NOMO-1 treated with DMSO at 0.1 percent for 48 hours (cell line): Measurements from ENCODE around the gene AGAP3.

Source experiments
- DNase-seq: peaks from one replicate; lab custom pipeline; 2025; ENCODE audit not compliant: unreplicated experiment; lab: John Stamatoyannopoulos, UW

AGAP3 gene

DNA sequence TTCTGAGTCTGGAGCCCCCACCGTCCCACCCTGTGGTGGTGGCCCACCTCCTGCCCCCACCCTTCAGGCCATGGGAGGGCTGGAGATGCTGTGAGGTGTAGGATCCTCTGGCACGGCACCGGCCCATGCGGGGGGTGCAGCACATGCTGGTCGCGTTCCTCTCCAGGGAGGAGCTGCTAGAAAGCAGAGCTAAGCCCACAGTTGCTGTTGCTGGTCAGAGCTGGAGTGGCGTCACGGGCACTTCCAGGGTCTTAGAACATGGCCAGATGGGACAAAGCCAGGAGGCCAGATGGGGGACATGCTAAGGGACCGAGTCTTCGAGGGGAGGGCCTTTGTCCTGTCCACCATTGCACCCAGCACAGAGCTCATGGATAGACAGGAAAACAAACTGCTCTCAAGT lies 21.6 kb downstream of the AGAP3 start:
- DNase-seq: no peak

DNA sequence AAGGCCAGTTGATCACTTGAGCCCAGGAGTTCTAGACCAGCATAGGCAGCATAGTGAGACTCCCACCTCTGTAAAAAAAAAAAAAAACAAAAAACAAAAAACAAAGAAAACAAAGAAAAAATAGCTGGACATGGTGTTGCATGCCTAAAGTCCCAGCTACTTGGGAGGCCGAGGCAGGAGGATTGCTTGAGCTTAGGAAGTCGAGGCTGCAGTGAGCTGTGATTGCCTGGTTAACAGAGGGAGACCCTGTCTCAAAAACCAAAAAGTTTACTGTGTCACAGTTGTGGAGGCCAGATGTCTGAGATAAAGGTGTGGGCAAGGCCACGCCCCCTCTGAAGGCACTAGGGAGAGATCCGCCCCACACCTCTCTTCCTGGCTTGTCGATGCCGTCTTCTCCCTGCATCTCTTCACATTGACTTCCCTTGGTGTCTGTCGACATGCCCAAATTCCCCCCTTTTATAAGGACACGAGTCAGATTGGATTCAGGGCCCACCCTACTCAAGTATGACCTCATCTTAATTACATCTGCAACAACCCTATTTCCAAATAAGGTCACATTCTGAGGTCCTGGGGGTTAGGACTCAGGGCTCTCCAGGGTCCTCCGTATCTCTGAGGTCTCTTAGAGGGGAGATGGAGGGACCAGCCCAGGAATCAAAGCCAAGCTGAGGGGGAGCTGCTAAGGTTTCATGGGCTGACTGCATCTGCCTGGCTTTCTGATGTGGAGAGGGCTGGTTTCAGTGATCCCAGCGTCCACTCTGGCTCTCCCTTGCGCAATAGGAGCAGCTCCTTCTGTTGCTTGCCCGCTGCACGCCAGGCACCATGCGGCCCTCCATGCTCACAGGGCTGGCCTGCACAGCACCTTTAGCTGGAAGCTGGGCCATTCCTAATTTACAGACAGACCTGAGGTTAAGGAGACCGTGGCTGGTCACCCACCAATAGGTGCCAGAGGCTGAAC lies 23.1 kb downstream of the AGAP3 start:
- DNase-seq: no peak

DNA sequence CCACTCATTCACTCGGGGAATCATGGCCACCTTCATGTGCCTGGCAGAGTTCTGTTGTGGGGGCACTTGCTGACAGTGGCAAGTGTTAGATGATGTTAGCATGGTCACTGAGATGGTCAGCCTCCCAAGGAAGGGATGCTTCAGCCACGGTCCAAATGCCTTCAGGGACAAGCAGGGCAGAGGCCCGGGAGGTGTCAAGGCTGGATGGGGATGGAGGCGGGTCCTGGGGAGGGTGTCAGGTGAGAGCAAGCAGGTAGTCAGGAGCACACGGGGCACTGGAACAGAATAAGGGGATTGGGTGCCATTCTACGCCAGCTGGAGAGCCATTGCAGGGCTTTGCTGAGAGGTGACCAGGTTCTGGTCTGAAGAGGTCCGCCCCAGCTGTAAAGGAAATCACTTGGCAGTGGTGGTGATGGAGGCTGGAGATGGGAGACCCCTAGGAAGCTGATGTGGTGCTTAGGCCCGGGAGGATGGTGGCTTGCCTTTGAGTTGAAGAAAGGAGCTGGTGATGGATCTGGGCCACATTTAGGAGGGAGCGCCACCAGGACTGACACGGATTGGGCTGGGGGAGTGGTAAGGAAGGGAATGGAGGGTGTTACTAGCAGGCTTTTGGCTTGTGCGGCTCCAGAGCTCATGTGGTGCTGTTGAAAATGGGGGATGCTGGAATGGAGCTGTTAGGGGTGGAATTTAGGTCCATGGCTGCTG lies 24.1 kb downstream of the AGAP3 start:
- no peak for DNase-seq

DNA sequence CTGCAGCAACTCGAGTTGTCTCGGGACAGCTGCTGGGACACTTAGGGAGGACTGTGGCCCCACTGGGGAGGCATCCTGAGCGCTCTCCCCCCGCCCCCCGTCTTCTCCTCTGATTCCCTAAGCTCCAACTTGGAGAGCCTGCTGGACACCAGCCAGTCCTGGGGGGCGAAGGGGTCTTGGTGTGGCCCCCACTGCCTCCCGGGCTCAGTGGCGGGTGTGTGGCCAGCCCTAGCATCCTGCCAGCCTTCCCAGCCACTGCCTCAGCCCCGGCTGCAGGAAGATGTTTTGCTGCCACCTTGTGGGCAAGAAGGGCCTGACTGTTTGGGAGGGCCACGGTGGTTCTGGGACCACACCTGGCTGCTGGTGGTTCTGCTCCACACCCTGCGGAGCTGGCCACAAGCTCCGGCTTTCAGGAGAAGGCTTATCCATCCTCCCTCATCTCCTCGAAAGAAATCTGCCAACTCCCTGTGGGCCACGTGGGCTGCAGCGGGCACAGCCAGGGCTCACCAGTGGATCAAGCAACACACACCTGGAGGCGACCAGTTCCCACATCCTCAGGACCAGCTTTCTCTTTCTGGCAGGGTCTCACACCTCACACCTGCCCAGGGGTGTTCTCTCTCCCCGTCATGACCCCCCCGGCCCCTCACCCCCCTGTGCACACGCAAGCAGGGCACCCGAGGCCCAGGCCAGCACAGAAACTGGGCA lies 24.8 kb downstream of the AGAP3 start:
- no peak for DNase-seq

DNA sequence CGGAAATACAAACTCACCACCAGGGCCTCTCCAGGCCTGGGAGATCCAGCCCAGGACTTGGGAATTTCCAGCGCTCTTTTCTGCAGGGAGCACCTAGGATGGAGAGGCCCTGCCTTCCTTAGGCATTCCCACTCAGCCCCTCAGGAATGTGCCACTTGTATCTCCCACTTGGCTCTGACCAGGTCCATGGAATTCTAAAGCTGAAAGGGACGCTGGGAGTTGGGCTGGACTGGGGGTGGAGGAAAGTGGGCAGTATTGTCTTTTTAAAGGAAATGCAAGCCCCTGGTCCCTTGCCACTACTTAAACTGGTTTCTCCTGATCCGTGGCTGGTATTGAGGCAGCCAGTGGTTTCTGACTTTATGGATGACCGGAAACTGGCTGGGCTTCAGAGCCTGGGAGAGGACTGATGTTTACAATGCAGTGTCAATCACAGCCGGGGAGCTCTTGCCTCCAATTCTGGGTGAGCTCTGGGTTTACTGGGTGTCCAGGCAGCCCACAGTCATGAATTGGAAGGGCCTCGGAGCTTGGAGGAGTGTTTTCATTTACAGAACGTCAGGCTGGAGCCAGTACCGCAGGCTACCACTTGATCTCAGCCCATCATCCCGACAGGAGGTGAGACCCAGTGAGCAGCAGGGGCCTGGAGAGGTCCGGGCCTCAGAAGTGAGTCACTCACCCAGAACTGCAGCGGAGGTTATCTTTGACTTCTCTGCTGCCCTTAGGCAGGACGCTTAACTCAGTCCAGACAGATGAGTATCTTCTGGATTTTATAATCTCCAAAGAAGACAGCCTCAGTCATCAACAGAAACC lies 27.3 kb downstream of the AGAP3 start:
- DNase-seq: no peak

DNA sequence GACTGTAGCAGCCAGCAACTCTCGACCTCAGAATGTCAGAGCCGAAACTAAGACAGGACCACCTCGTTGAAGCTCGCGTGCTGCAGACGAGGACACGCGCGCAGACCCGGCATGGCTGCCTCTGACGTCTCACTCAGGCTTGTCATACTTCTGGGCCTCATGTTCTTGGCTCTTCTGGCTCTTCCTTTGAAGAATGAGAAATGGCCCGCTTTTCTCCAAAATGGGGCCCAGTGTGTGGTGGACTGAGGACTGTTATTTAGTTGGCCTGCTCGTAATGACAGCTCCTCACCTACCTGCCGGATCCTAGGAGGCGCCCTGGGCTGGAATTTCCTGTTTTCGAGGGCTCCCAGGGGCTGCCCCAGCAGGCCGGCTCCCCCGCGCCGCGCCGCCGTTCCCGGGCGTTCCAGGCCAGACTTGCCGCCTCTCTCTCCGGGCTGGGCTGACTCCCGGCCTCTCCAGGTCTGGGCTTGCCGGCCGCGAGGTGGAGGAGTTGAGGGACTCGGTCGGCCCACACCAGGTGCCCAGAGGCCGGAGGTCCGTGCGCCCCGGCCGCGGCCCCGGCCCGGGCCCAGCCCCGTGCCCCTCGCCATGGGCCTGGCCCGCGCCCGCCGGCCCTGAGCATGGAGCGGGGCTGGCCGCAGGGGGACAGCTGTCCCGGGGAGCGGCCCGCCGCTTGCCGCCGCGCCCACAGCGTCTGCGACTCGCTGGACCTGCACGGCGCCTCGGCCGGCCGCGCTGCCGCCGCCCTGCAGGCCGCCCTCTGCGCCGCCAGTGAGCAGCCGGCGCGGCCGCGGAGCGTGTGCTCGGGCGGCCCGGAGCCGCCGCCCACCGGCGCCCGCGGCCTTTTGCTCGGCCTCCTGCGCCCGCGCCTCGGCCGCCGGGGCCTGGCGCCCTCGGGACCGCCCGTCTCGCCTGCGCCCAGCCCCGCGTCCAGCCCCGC lies 28.1 kb downstream of the AGAP3 start:
- no peak for DNase-seq

DNA sequence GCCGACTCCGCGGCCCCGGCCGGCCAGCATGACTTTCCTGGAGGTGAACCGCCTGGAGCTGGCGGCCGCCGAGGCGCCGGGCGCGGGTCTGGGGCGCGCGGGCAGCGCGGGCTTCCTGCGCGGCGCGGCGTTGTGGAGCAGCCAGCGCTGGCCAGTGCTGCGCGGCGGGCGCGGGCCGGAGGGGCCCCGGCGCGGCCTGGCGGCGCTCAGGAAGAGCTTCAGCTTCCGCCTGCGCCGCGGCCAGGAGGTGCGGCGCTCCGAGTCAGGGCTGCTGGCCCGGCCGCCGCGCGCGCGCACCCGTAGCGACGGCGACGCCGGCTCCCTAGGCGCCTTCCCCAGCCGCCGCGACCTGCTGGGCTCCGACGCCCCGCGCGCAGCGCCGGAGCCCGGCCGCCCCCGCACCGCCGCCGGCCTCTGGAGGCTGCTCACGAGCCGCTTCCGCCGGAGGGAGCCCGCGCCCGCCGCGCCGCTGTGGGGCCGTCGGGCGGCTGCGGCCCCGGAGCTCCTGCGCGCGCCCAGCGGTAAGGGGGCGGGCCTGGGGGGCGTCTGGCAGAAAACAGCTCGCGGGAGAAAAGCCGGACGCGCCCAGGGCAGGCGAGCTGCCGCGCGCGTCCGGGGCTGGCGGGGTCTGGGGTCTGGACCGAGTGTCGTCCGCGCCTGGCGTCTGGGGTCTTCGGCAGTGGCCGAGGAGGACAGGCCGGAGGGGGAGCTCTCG lies 29.0 kb downstream of the AGAP3 start:
- no peak for DNase-seq

DNA sequence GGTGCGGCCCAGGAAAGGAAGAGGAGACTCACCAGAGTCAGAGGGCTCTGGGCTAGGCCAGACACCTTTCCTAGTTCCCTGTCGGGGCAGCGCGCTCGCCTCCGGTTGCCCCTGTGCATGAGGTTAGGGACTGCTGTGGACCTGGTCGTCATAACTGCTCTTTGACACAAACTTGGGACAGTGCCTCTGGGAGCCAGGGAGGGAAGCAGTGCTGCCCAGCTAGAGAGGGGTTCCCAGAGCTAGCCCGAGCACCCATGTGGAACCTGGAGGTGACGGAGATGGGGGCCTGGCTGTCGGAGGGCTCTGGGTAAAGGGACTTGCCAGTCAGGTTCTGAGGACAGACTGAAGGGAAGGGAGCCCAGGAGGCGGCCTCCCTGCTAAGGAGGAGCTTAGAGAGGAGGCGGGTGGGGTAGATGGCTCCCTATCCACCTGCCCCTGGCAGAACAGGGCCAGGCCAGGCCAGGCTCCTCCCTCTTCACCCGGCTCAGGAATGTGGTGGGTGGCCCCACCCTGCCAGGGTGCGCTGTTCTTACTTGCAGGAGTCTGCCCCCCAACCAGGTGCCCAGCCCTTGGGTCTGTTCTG lies 29.7 kb downstream of the AGAP3 start:
- DNase-seq: no peak

DNA sequence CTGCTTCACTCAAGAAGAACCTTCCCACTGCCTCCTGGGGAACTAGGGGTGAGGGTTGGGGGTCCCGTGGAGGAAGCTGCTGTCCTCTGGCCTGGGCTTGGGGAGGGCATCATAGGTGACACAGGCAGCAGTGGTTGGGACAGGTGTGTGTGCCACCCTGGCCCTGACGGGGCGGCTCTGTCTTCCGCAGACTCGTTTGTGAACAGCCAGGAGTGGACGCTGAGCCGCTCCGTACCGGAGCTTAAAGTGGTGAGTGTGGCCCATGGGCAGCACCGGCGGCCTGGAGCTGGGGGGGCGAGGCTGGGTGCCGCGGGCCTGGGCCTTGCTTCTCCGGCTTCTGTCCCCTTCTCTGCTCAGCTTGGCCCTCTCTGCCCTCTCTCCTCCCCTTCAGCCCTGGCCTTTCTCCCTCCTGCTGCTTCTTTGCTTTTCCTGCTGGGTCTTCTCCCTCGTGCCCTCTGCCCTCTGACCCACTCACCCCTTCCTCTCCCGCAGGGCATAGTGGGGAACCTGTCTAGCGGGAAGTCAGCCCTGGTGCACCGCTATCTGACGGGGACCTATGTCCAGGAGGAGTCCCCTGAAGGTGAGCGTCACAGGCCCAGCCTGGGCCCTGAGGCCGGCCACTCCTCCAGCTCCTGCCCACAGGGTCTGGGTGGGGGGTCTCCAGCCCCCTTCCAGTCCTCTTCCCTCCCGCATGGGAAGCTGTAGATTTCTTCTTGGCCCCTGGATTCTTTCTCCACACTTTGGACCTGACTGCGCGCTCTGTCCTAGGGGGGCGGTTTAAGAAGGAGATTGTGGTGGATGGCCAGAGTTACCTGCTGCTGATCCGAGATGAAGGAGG lies 30.5 kb downstream of the AGAP3 start:
- no peak for DNase-seq

DNA sequence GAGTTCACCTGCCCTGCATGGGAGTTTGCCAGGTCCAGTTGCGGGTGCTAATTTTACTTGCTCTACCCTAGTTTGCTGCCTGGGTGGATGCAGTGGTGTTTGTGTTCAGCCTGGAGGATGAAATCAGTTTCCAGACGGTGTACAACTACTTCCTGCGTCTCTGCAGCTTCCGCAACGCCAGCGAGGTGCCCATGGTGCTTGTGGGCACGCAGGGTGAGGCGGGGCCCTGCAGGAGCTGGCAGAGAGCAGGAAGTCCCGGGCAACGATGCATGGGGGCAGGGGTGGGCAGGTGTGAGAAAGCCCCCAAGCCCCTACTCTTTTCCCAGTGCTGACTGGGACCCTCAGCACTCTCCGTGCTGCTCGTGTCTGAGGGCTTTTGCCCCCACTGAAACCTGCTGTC lies 31.3 kb downstream of the AGAP3 start:
- no peak for DNase-seq

DNA sequence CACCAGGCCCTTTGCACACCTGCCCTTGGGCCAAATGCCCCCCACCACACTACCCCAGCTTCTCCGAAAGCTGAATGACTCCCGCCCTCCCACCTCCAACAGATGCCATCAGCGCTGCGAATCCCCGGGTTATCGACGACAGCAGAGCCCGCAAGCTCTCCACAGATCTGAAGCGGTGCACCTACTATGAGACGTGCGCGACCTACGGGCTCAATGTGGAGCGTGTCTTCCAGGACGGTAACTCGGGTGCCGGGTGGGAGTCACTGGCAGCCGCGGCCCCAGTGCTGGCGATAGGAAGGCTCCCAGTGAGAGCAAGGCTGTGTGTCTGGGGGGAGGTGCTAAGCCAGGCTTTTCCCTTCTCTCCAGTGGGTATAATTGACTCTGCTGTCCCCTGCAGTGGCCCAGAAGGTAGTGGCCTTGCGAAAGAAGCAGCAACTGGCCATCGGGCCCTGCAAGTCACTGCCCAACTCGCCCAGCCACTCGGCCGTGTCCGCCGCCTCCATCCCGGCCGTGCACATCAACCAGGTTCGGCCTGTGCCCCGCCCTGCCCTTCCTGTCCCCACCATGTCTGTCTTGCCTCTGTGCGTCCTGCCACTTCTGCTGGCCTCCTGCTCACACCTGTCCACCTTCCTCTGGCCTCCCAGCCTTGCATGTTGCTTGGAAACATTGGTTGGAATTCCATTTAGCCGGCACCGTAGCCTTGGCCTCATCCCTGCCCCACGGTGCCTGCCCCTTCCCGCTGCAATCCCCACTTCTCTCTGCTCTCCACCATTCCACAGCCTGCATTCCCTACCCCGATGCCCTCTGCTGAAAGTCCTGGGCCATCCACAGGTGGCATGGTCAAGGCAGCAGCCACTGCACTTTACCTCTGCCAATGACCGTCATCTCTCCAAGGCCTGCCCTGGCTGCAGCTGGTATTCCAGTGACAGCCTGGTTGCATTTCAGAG lies 32.1 kb downstream of the AGAP3 start:
- no peak for DNase-seq

DNA sequence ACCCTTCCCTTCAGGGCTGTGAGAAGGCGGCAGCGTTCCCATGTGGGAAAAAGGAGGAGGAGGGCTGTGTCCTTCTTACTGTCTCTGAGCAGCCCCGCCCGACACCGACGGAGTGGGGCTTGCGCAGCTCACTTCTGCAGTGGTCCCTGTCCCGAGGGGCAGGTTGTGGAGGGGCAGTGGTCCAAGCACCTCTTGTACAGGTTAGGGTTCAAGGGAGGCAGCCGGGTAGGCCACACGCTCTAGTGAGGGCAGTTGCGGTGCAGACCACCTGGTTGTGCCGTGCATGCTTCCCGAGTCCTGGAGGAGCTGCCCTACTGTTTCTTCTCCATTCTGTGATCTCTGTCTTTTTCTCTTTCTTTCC lies 32.8 kb downstream of the AGAP3 start:
- no peak for DNase-seq

DNA sequence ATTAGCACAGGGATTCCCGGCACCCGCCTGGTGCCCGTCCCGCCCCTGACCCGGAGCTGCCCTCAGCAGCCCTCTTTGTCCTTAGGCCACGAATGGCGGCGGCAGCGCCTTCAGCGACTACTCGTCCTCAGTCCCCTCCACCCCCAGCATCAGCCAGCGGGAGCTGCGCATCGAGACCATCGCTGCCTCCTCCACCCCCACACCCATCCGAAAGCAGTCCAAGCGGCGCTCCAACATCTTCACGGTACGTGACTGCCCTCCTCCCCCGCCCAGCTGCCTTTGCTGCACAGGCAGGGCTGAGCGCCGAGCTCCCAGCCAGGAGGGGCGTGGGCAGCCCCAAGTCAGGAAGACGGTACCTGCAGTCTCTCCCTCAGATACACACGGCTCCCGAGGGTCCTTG lies 33.6 kb downstream of the AGAP3 start:
- DNase-seq: no peak

DNA sequence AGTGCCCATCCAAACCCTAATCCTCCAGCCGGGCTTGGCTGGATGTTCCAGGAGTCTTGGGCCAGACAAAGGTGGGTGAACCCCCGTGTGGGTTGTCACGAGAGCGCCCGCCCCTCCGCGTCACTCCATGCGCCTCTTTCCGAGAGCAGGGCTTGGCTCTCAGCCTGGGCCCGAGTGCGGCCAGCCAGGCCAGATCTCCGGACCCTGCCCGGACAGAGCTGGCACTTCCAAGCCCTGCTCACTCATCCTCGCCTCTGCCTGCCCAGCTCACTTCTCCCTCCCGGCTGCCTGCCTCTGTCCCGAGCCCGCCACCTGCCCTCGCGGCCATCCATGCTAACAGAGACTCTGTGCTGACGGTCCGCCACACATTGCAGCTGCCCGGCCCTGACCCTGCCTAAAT lies 34.6 kb downstream of the AGAP3 start:
- no peak for DNase-seq

DNA sequence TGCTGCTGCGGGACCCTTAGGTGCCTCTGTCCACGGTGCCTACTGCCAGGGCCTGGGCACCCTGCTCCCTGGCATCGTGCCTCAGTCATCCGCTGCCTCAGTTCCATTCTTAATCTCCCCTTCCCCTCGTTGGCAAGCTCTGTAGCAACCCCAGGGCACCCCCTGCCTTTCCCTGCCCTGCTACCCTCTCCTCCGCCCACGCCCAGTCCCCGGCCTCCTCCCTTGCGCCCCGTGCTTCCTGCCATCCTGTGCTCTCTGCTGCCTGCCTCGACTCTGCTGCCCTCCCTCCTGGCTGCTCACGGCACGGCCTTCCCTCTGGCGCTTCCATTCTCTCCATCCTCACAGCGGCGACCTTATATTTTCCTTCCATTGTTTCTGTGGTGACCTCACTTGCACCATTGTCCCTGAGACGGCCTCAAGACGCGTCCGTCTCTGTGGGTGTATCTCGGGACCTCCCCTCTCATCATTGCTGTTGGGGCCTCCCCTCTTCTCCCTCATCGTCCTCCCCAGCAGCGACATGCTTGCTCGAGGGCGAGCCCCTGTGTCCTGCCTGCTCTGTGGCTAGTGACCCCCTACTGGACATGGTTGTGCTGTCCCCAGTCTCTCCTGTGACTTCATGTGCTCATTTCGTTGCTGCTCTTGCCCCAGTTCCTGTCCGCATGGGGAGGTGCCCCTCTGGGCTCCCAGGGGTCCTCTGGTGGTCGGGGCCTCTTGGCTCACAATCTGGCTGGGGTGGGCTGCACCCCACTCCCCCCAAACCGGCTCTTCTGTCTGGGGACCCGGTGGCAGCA lies 35.3 kb downstream of the AGAP3 start:
- DNase-seq: no peak

DNA sequence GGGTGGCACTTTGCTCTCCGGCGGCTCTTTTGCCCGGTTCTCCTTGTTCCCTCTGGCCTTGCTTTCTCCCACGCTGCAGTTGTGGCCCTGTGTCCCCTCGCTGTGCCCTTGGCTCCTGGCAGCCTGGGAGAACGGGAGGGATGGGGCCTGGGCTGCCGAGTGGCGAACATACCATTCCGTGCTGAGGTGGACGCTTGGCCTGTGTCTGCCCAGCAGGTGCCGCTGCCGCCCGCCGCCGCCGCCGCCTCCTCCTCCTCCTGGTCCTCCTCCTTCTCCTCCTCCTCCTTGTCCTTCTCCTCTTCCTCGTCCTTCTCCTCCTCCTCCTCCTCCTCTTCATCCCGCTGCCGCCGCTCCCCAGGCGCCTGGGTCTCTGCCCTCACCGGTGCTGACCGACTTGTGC lies 36.0 kb downstream of the AGAP3 start:
- no peak for DNase-seq
